ENCODE measurements around the gene MST1. TPM values are rescaled to one million over a fixed set of nuclear protein-coding genes. Genes with fewer than 3 reads are reported as not detected.
"Not testable (repeated sequence)": the region's sequence is repeated elsewhere in the genome, so short reads cannot be mapped to it uniquely, and the experiment has no call there.

The MST1 gene
- total RNA-seq, 2 donors from 2014 or later, result 8.8 to 11.5 TPM

DNA sequence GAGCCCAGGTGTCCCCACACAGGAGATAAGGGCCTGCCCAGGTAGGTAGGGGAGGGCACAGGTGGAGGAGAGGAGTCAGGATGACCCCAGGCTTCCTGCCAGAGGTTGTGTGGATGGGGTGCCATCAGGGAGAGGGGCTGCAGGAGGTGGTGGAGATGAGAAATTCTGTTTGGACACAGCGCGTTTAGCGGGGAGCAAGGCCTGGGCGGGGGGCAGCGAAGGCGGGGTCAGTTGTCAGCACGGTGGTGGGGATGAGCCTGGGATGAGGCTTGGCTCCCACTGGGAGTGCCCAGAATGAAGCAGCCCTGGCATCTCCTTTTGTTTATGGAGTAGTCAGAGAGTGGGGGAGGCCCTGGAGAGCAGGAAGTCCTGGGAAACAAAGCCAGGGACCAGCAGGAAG is 14.7 kb upstream of the MST1 start:
- ATAC-seq (no peak), DNase-seq (no peak)
- intact Hi-C loops (cut with DNase I), result no loop called here

DNA sequence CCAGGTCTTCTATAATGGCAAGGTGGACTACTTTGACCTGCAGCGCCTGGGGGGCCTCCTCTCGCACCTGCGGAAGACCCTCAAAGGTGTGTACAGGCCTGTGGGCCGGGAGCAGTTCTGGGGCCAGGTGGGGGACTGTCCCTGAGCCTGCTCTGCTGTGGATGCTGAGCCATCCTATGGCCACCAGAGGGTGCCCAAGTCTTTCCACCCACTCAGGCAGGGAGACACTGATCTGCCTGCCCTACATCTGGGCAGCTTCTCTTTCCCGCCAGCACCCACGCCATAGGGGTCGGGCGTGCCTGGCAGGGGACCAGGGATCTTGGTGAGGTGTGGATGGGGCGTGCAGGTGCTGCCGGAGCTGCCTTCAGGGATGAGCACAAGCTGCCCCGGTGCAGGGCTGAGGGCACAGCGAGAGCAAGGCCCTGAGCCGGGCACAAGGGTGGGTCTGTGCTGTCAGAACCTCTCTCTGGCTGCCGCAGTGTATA is 14.2 kb upstream of the MST1 start:
- peak; percentile 72 to 76 for ATAC-seq
- intact Hi-C loops (cut with DNase I), result no loop called here
- DNase-seq, result peak; percentile 58

DNA sequence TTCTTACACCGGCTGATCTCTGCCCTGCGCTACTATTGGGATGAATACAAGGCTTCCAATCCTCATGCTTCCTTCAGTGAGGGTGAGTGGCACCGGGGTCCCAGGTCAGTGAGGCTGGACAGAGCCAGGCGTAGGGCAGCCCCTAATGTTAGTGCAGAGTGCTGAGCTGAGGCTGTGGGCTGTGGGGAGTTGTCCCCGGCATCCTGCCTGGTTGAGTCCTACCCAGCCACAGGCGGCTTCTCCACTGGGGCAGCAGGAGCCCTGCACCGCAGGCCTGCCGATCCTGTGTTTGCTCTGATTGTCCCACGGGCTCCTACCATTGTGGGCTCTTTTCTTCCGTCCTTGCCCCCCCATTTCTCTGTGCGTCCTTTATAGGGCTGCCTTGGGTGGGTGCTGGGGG is 13.4 kb upstream of the MST1 start:
- DNase-seq, result no peak
- ATAC-seq, result no peak
- intact Hi-C loops (cut with DNase I), result no loop called here

DNA sequence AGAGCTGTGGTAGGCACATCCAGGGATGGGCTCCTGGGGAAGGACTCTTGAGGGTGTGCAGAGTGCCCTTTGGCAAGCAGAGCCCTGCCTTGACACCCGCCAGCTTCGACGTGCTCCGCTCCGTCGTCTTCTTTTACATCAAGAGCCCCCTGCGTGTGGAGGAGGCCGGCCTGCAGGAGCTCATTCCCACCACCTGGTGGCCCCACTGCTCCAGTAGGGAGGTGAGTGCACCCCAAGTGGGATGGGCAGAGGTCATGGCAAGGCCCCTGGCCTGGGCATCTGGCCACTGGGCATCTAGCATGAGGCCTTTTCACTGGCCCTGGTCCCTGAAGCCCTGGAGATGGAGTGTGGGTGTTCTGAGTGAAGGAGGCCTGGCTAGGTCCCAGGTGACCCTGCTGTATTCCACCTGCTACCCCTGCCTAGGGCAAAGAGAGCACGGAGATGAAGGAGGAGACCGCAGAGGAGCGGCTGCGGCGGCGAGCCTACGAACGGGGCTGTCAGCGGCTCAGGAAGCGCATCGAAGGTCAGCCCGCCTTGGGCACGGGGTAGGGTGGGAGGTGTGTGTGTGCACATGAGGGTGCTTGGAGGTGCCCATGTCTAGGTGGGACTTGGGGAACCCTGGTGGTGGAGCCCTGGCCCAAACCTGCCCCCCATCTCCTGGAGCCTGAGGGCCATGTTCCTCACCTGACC is 12.3 kb upstream of the MST1 start:
- intact Hi-C loops (cut with DNase I), result no loop called here
- ATAC-seq (no peak), DNase-seq (no peak)

DNA sequence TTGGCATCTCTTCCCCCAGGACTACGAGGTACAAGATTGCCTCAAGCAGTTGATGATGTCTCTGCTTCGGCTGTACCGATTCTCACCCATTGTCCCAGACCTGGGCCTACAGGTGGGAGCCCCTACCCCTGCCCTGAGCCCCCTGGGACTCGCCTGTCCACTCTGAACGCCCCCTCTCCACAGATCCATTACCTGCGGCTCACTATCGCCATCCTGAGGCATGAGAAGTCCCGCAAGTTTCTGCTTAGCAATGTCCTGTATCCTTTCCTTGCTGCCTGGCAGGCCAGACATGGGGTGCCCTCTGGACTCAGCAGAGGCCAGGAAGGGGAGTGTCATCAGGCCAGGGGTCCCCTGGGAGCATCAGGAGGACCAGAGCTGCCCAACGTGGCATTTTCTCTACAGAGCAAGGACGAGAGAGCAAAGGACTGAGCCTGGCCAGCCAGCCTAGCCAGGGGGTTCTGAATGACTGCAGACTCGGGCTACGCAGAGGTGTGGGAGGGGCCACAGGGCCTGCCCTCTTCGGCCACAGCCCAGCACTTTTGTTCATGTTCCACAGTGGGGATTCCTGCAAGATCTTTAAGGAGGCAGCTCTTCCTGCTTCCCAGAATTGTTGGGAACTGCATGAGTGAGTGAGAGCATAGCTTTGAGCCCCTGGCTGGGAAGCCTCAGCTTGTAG is 11.3 kb upstream of the MST1 start:
- intact Hi-C loops (cut with DNase I), result no loop called here
- DNase-seq (no peak), ATAC-seq (no peak)

DNA sequence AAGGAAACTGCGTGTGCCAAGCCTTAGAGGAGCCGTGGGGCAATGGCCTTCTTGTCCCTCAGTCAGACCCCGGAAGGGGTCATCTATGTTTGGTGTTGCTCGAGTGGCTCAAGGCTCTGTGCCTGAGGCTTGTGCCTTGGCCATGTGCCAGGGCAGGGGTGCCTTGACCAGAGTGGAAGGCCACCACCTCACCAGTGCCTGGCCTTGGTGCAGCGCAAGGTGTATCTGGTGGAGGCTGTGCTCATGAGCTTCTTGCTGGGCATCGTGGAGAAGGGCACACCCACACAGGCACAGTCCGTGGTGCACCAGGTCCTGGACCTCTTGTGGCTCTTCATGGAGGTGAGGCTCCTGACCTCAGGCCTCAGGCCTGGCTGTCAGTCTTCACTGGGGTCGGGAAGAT is 10.7 kb upstream of the MST1 start:
- ATAC-seq, result no peak
- intact Hi-C loops (cut with DNase I), result no loop called here

DNA sequence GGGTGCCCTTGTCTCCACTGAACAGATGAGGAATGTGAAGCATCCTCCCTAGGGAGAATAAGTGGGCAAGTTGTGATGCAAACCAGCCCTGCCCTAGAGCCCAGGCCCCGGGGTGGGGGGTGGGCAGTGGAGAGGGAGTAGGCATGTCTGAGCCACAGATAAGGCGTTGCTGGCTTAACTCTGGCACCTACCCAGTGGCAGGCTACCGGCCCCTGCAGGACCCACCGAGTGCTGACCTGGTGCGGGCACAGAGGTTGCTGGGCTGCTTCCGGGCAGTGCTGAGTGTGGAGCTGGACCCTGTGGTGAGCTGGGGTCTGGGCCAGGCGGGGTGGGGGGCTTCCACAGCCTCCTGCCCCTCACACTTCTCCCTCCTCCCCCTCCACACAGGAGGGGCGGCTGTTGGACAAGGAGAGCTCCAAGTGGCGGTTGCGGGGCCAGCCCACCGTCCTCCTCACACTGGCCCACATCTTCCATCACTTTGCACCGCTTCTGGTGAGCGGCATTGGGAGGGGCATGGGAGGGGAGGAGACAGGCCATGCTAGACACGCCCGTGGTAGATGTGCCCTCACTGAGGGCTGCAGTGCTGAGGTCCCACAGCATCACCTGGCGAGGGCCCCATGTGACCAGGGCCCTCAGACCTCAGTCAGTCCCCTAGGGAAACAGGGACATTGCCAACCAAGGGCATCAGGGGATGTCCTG is 10.2 kb upstream of the MST1 start:
- DNase-seq, result no peak
- intact Hi-C loops (cut with DNase I), result no loop called here
- peak; percentile 24 to 37 for ATAC-seq

More for the DNA sequence above, 10.7 kb upstream of the MST1 start:
- no peak for DNase-seq

DNA sequence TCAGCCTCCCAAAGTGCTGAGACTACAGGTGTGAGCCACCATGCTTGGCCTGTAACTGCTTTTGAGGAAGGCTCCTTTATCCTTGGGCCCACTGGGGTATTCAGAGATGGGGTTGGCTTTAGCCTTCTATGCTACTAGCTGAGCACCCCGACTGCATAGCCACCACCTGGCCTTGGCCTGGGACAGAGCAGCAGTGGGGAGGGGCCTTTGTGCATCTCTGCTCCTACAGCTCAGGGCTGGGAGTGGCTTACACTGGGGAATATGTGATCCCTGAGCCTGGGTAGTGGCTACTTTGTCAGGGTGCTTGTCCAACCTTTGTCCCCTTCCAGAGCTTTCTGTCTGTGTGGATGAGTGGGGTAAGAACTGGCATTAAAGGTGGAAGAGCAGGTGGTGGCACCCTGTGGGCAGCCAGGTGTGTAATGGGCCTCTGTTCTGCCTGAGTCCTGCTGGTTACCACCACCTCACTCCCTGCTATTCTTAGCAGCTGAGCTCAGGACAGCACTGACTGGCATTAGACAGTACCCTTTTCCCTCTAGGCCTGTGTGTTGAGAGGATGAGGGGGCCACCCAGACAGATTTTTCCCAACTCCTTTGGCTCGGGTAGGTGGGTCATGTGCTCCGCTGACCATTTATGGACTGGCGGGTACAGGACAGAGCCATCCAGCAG is 6.2 kb upstream of the MST1 start:
- intact Hi-C loops (cut with DNase I); DNase-seq: not testable (repeated sequence)
- peak; percentile 19 to 40 for ATAC-seq

DNA sequence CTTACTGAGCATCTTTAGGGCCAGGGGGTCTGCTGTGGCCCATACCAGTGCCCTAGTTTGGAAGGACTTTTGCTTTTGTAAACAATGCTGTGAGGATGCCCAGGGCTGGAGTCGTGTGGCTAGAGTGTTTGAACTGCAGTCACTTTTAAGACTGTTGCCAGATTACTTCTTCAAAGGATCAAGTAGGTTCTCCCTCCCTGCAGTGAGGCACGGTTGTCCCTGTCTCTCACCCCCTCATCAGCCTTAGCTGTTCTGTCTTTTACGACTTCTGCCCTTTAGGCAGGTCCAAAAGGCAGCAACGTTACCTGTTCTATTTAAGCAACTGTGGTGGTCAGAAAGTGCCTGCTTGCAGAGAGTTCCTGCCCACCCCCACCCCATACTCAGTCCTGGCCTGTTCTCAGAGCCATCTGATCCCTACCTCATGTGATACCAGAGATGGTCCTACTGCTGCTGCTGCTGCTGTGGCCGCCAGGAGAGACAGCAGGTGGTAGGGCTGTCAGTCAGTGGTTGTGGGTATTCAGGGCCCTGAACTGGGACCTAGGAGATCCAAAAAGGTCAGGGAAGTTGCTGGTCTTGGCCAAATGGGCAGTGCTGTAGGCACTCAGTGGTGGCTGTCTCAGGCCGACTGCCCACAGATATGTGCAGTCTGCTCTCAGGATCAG is 5.3 kb upstream of the MST1 start:
- ATAC-seq; intact Hi-C loops (cut with DNase I); DNase-seq: not testable (repeated sequence)

DNA sequence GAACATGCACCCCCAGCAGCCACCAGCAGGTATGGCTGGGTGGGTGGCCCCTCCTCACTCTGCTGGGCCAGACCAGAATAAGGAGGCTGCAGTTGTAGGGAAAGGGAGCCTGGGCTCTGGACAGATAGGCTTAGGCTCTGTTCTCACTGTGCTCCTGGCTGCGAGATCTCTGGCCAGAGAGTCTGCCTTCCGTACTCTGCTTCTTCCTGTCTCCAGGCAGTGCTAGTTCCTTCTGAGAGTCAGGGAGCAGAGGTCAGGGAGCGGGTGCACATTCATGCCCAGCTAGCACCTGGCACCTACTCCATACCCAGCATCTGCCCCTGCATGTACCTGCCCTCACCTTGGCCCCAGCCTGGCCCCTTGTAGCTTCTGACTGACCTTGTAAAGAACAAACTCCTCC is 2.2 kb upstream of the MST1 start:
- intact Hi-C loops (cut with DNase I); DNase-seq; ATAC-seq: not testable (repeated sequence)

DNA sequence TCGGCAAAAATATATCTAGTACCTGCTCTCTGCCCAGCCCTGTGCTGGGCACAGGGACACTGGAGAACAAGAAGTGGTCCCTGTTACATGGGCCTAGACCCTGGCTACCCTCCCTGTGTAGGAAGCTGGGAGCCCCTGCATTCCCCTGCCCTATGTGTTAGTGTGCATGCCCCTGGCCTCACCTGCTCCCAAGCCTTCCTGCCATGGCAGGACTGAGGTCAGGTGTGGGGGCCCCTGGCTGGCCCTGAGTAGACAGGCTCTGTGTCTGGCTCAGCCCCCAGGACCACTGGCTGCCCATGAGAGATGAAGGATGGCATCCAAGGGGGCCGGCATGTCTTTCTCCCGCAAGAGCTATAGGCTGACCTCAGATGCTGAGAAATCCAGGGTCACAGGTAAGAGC is 1.6 kb upstream of the MST1 start:
- intact Hi-C loops (cut with DNase I); DNase-seq; ATAC-seq: not testable (repeated sequence)

DNA sequence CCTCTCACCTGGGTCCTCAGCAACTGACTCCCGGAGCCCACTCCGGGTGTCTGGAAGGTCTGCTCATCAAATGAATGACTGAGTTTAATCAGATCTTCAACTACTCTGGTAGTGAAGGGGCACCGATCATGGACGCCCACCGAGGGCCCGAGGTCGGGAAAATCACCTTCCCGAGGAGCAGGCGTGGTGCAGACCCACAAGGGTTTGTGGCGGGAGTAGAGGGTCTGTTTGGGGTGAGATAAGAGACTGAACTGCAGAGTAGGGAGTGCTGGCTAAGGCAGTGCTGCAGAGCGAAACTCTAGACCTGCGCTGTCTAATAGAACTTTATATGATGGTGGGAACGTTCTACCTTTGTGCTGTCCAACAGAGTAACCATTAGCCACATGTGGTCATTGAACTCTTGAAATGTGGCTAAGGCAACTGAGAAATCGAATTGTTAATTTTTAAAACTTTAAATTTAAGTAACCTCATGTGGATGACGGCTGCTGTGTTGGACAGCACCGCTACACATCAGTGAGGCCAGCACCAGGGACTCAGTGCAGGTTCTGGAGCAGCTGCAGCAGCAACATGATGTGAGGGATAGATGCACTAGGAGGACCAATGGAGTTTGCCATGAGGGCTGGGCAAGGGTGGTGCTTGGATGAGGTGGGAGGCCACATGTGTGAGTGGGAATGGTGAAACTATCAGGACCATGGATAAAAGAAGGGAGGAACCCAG is 792 bp upstream of the MST1 start:
- intact Hi-C loops (cut with DNase I); DNase-seq; ATAC-seq: not testable (repeated sequence)

DNA sequence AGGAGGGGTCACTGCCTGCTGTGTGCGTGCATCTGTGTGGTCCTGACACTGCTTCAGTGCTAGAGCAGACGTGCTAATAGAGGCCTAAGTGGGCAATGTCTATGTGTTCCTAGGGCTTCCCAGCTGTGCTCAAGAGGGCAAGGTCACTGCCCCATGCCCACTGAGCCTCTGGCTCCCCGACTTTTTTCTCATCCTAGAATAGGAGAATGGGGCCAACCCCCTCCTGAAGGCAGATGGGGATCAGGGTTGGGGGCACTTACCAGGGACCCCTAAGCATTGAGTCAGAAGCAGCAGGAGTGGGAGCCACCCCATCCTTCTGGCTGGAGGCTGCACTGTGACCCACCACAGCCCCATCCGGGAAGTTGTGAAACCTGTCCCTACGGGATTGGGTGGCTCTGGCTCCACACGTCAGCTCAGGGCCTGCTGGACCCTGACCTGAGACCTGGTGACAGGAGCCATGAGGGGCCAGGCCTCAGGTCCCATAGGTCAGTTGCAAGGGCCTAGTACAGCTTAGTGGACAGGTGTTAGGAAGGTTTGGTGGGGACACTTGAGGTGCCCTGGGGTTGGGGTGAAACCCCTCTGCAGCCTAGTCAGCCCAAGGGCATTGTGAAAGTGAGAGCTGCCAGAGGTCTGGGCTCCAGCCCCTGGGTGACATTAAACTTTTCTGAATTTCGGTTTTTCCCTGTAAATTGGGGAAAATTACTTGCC is 782 bp downstream of the MST1 start:
- ATAC-seq; intact Hi-C loops (cut with DNase I); DNase-seq: not testable (repeated sequence)

DNA sequence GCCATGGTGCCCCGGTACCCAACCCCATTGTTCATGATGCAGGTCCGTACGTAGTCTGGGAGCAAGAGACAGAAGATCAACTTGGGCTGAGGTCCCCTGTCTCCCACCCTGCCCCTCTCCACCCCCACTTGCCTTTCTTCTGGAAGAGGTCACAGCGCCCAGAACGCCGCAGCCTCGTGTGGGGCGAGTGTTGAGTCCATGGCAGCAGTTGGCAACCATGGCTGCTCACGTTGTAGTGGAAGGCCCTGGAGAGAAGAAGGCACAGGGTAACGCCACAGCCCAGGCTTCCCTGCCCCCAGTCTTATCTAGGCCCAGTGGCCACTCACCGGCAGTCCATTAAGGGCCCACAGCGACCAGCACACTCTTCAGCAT is 1.9 kb downstream of the MST1 start:
- ATAC-seq; DNase-seq; intact Hi-C loops (cut with DNase I): not testable (repeated sequence)

DNA sequence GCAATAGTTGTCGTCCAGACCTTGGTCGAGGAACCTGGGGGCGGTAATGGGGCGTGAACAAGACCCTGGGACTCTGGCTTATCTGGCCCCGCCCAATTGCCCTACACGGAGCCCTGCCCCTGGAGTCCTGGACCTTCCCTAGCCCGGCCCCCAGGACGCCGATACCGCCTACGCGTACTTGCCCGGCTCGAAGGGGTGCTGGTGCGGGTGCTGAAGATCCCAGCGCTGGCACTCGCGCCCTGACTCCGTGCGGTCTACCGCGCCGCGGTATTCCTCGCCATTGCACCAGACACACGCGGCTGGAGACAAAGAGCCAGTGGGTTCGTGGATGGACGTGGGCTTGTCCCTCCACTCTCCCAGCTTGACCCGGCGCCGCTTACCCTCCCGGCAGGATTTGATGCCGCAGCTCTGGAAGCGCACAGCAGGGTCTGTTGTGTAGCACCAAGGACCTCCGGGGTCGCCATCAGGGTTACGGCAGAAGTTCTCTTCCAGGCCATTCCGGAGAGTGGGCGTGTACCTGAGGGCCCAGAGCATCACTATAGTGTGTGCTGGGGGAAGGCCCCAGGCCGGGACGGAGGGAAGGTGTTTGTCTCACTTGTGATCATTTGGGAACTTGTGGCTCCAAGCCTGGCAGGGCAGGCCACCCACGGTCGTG is 2.4 kb downstream of the MST1 start:
- intact Hi-C loops (cut with DNase I), result not testable (repeated sequence)
- ATAC-seq (peak; percentile 53 to 65), DNase-seq (peak; percentile 76)

DNA sequence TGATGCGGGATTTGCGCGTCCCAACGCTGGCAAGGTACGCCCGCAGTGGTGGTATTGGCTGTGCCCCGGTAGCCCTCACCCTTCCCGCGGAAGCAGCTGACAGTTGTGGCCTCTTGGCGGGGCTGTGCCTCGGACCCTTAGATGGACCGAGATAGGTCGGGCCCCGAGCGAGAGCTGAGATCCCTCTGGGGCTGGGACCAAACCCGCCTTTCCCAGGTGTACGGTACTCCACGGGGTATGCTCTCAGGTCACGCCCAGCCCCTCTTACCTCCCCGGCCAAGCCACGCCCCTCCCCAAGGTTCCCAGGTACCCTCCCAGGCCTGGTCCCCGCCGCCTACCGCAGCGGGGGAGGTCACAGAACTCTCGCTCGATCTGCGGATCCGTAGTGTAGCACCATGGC is 2.9 kb downstream of the MST1 start:
- DNase-seq; intact Hi-C loops (cut with DNase I): not testable (repeated sequence)

DNA sequence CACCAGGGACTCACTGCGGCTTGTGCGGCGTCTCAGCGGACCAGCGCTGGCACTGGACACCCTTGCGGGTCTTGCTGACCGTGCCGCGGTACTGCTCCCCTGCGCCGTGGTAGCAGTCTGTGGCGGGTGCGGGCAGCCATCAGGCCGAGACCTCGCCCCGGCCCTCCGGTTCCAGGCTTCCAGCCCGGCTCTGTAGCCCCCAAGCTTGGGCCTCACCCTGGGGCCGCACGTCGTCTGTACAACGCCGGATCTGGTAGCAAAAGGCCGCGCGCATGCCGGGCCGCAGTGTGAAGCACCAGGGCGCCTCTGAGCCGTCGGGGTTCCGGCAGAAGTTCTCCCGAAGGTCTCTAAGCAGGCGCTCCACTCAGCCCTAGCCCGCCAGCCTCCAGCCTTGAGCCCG is 3.4 kb downstream of the MST1 start:
- ATAC-seq; intact Hi-C loops (cut with DNase I); DNase-seq: not testable (repeated sequence)

More for the DNA sequence above, 2.9 kb downstream of the MST1 start:
- peak; percentile 2 to 18 for ATAC-seq
